Ovary (tissue), 3 donors: ENCODE measurements around the gene SLC22A3.

Experiments
- EP300 ChIP-seq: sonication (generic); formaldehyde crosslinking; IDR thresholded peaks from one replicate; pipeline ENCODE4 v1.6.1; 2017; ENCODE audit warnings: antibody characterized with exemption
- POLR2A ChIP-seq: fragments of 450-650 bp; IDR thresholded peaks from one replicate; pipeline ENCODE4 v1.6.1; 2017; ENCODE audit warnings: antibody characterized with exemption, mild to moderate bottlenecking, moderate library complexity
- TF ChIP-seq, protein P1 (sequence below), 3 donors: fragments of 450-650 bp in 2 of 3; fragments of 200-600 bp in 1 of 3; IDR thresholded peaks; one replicate each; pipeline versions ENCODE4 v1.5.1 to v1.8.0; 2016 to 2022; ENCODE audit warnings: antibody characterized with exemption in 3 of 3, mild to moderate bottlenecking in 1 of 3
- donor health status: DM: no; HTN: no; CAD: no.

DNA sequence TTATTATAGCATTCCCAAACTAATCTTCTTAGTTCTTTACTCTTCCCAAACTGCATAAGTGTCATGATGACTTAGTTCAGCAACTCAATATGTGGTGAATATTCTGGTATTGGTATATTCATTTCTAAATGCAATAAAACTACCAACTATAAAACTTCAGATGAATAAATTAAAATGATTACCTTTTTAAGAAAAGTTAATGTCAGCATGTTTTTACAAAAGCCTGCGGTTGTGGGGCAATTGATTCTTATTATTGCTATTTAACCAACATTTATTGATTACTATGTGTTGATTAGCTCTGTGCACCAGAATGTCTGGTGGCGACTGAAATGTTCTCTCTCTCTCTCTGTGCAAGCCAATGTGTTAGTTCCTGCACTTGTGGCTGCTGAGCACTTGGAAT, 5.0 kb upstream of the SLC22A3 start:
- TF ChIP-seq POLR2A (no peak), EP300 (no peak)
- TF ChIP-seq, protein P1, sequence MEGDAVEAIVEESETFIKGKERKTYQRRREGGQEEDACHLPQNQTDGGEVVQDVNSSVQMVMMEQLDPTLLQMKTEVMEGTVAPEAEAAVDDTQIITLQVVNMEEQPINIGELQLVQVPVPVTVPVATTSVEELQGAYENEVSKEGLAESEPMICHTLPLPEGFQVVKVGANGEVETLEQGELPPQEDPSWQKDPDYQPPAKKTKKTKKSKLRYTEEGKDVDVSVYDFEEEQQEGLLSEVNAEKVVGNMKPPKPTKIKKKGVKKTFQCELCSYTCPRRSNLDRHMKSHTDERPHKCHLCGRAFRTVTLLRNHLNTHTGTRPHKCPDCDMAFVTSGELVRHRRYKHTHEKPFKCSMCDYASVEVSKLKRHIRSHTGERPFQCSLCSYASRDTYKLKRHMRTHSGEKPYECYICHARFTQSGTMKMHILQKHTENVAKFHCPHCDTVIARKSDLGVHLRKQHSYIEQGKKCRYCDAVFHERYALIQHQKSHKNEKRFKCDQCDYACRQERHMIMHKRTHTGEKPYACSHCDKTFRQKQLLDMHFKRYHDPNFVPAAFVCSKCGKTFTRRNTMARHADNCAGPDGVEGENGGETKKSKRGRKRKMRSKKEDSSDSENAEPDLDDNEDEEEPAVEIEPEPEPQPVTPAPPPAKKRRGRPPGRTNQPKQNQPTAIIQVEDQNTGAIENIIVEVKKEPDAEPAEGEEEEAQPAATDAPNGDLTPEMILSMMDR (IDR thresholded peaks at IDR 0.05), result no peak
